H9 (cell line): Measurements from ENCODE around the gene DUT. TPM values are rescaled to one million over a fixed set of nuclear protein-coding genes. Genes with fewer than 3 reads are reported as not detected.

Experiments
- DNase-seq: peaks from one replicate; pipeline ENCODE4 v3.0.0-alpha.2; 2017
- H2AFZ ChIP-seq: one replicate; pipeline ENCODE4 v1.6.1; 2013; ENCODE audit warnings: mild to moderate bottlenecking, low read length, control low read depth, moderate library complexity
- H2AK5ac ChIP-seq: 2 replicates; pipeline ENCODE4 v1.6.1; 2013; ENCODE audit warnings: low read length, control low read depth, mixed read lengths; ENCODE audit not compliant: insufficient read length
- H2BK120ac ChIP-seq: one replicate; pipeline ENCODE4 v1.6.1; 2013; ENCODE audit warnings: low read depth, mild to moderate bottlenecking, low read length, control low read depth, inconsistent platforms; ENCODE audit not compliant: poor library complexity, severe bottlenecking
- H2BK12ac ChIP-seq: 2 replicates; pipeline ENCODE4 v1.6.1; 2013; ENCODE audit warnings: low read length, control low read depth, mixed read lengths, low read depth; ENCODE audit not compliant: insufficient read length
- H2BK15ac ChIP-seq: 2 replicates; pipeline ENCODE4 v1.6.1; 2013; ENCODE audit warnings: low read depth, low read length, control low read depth
- H2BK20ac ChIP-seq: one replicate; pipeline ENCODE4 v1.6.1; 2013; ENCODE audit warnings: low read depth, mild to moderate bottlenecking, low read length, control low read depth, inconsistent platforms; ENCODE audit not compliant: poor library complexity, severe bottlenecking
- H2BK5ac ChIP-seq: 2 replicates; pipeline ENCODE4 v1.6.1; 2013; ENCODE audit warnings: low read length, control low read depth, mixed read lengths; ENCODE audit not compliant: insufficient read length
- H3K14ac ChIP-seq: 2 replicates; pipeline ENCODE4 v1.6.1; 2013; ENCODE audit warnings: low read length, control low read depth; ENCODE audit not compliant: insufficient read depth
- H3K18ac ChIP-seq: 2 replicates; pipeline ENCODE4 v1.6.1; 2013; ENCODE audit warnings: low read depth, mild to moderate bottlenecking, mixed read lengths, low read length, control low read depth; ENCODE audit not compliant: insufficient read length
- H3K23ac ChIP-seq: 2 replicates; pipeline ENCODE4 v1.6.1; 2013; ENCODE audit warnings: low read length, control low read depth, mixed read lengths, low read depth; ENCODE audit not compliant: insufficient read length
- H3K23me2 ChIP-seq: 2 replicates; pipeline ENCODE4 v1.6.1; 2013; ENCODE audit warnings: low read depth, mild to moderate bottlenecking, mixed read lengths, low read length, control low read depth; ENCODE audit not compliant: insufficient read length, poor library complexity, severe bottlenecking
- H3K27ac ChIP-seq: 2 replicates; pipeline ENCODE4 v1.5.1; 2013; ENCODE audit warnings: low read length, control low read depth, mixed read lengths, low read depth; ENCODE audit not compliant: insufficient read length
- H3K27me3 ChIP-seq: 2 replicates; pipeline ENCODE4 v1.6.1; 2013; ENCODE audit warnings: low read length, control low read depth, inconsistent platforms; ENCODE audit not compliant: insufficient read depth
- H3K4ac ChIP-seq: 2 replicates; pipeline ENCODE4 v1.6.1; 2013; ENCODE audit warnings: low read depth, mild to moderate bottlenecking, control low read depth, inconsistent platforms, low read length, moderate library complexity
- H3K4me1 ChIP-seq: 2 replicates; pipeline ENCODE4 v1.6.1; 2013; ENCODE audit warnings: low read length, control low read depth, inconsistent platforms; ENCODE audit not compliant: insufficient read depth
- H3K4me2 ChIP-seq: 2 replicates; pipeline ENCODE4 v1.6.1; 2013; ENCODE audit warnings: low read length, control low read depth, mixed read lengths; ENCODE audit not compliant: insufficient read length, insufficient read depth
- H3K56ac ChIP-seq: 2 replicates; pipeline ENCODE4 v1.6.1; 2013; ENCODE audit warnings: low read depth, mild to moderate bottlenecking, mixed read lengths, low read length, control low read depth; ENCODE audit not compliant: insufficient read length
- H3K79me1 ChIP-seq: 2 replicates; pipeline ENCODE4 v1.6.1; 2013; ENCODE audit warnings: low read depth, mild to moderate bottlenecking, moderate library complexity, low read length, control low read depth, inconsistent platforms; ENCODE audit not compliant: insufficient read depth, poor library complexity, severe bottlenecking
- H3K79me2 ChIP-seq: 2 replicates; pipeline ENCODE4 v1.6.1; 2013; ENCODE audit warnings: low read length, control low read depth, inconsistent platforms; ENCODE audit not compliant: insufficient read depth
- H3K9ac ChIP-seq: 2 replicates; pipeline ENCODE4 v1.6.1; 2013; ENCODE audit warnings: low read length, control low read depth, mixed read lengths; ENCODE audit not compliant: insufficient read length; ENCODE audit errors: extremely low read depth
- H3K9me3 ChIP-seq: one replicate; pipeline ENCODE4 v1.6.1; 2013; ENCODE audit warnings: low read depth, low read length, inconsistent platforms; ENCODE audit not compliant: control insufficient read depth
- H3T11ph ChIP-seq: one replicate; pipeline ENCODE4 v1.6.1; 2013; ENCODE audit warnings: mild to moderate bottlenecking, low read length, control low read depth, inconsistent platforms
- H4K20me1 ChIP-seq: one replicate; pipeline ENCODE4 v1.6.1; 2013; ENCODE audit not compliant: control insufficient read depth, insufficient read length, insufficient read depth
- H4K5ac ChIP-seq: 2 replicates; pipeline ENCODE4 v1.6.1; 2013; ENCODE audit warnings: low read depth, mild to moderate bottlenecking, mixed read lengths, low read length, control low read depth; ENCODE audit not compliant: insufficient read length
- H4K8ac ChIP-seq: replicated peaks from 2 replicates; pipeline ENCODE4 v1.6.1; 2013; ENCODE audit warnings: low read length, control low read depth, mixed read lengths, low read depth; ENCODE audit not compliant: insufficient read length
- H4K91ac ChIP-seq: 2 replicates; pipeline ENCODE4 v1.6.1; 2013; ENCODE audit warnings: low read depth, mild to moderate bottlenecking, moderate library complexity, mixed read lengths, low read length, control low read depth; ENCODE audit not compliant: insufficient read length
- H3K27ac Mint-ChIP-seq, 3 experiments: 2 replicates in 2 of 3; 3 replicates in 1 of 3; pipeline ENCODE4 v1.8.0; 2020 to 2021; ENCODE audit warnings: mixed read lengths in 3 of 3, mild to moderate bottlenecking in 1 of 3, moderate library complexity in 1 of 3
- H3K27me3 Mint-ChIP-seq: 2 replicates; pipeline ENCODE4 v1.8.0; 2021; ENCODE audit warnings: low read depth, mild to moderate bottlenecking, moderate library complexity, mixed read lengths
- H3K36me3 Mint-ChIP-seq, 3 experiments: 2 replicates in 2 of 3; 3 replicates in 1 of 3; pipeline ENCODE4 v1.8.0; 2020 to 2021; ENCODE audit warnings: low read depth in 3 of 3, mixed read lengths in 3 of 3; ENCODE audit not compliant: insufficient read depth in 1 of 3
- H3K4me1 Mint-ChIP-seq, 2 experiments: 2 replicates each; pipeline ENCODE4 v1.8.0; 2020; ENCODE audit warnings: mixed read lengths in 2 of 2
- H3K4me3 Mint-ChIP-seq, 2 experiments: 2 replicates in 1 of 2; 3 replicates in 1 of 2; pipeline ENCODE4 v1.8.0; 2020 to 2021; ENCODE audit warnings: mild to moderate bottlenecking in 2 of 2, mixed read lengths in 2 of 2, moderate library complexity in 1 of 2
- H3K9me3 Mint-ChIP-seq, 2 experiments: 2 replicates in 1 of 2; 3 replicates in 1 of 2; pipeline ENCODE4 v1.8.0; 2020; ENCODE audit warnings: mild to moderate bottlenecking in 2 of 2, mixed read lengths in 2 of 2, moderate library complexity in 1 of 2
- WGBS: extraction: QIAGEN DNeasy Blood & Tissue Kit; methylation state at CpG from one replicate; pipeline ENCODE4 v1.1.7; 2013; ENCODE audit warnings: missing lambda C conversion rate, low lambda C conversion rate, mixed read lengths; ENCODE audit not compliant: insufficient read length; ENCODE audit errors: extremely low coverage; 5-methylcytosine and 5-hydroxymethylcytosine counted together
- total RNA-seq: library from RNA; stranded (reverse); gene quantifications from 2 replicates; pipeline ENCODE4 v1.2.1, GENCODE V29; 2021
- TF ChIP-seq, protein P1 (sequence below): fragments of 200-600 bp; sonication (generic); conservative IDR thresholded peaks from 3 replicates; pipeline ENCODE4 v1.8.0; 2021; ENCODE audit warnings: antibody characterized with exemption, mild to moderate bottlenecking

Gene DUT
- total RNA-seq, 1 experiment from 2014 or later, result 137 TPM

DNA sequence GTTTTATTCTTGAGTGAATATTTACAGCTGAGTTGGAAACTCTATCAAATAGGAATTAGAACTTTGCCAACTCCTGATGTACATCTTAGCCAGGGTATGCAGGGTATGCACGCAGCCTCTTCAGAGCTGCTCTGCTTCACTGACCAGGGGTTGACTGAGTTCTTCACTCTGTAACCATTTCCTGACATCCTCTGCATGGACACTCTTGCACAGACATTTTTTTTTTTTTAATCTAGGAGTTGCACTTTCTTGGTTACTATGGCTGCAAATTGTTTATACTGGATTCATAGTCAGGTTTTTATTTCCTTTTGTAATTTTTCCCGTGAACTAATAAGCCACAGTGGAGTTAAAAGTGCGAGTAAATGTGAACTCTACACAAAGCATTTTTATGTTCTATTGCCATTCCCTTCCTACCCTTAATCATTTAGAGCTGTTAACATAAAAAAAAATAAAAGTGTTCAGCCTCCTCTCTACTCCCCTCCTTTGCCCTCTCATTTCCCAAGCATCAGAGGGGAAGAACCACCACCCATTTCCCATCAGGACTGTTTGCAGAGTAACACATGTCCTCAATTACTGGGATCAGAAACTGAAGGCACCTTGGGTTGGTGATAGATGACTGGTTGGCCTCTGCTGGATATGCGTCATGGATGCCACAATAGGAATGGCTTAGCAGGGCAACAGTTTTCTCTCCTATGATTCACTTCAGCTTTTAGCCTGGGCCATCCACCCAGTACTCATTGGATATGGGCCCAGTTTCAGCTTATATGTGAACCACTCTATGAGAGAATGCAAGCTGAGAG, 54.0 kb downstream of the DUT start:
- H3T11ph ChIP-seq, result no peak overlapping the region
- Mint-ChIP-seq H3K9me3 (no peaks in the 10 kb centered on the region), H3K4me3 (no peak overlapping the region), H3K27me3 (no peaks in the 10 kb centered on the region), H3K4me1 (no peaks in the 10 kb centered on the region), H3K27ac (no peak overlapping the region), H3K36me3 (no peaks in the 10 kb centered on the region)
- no peak overlapping the region for H2AFZ ChIP-seq
- H3K27me3 ChIP-seq, result no peaks in the 10 kb centered on the region
- H3K18ac ChIP-seq, result no peak overlapping the region
- H2BK120ac ChIP-seq, result no peak overlapping the region
- no peak overlapping the region for H2BK20ac ChIP-seq
- H3K4me2 ChIP-seq, result no peak overlapping the region
- TF ChIP-seq, protein P1, sequence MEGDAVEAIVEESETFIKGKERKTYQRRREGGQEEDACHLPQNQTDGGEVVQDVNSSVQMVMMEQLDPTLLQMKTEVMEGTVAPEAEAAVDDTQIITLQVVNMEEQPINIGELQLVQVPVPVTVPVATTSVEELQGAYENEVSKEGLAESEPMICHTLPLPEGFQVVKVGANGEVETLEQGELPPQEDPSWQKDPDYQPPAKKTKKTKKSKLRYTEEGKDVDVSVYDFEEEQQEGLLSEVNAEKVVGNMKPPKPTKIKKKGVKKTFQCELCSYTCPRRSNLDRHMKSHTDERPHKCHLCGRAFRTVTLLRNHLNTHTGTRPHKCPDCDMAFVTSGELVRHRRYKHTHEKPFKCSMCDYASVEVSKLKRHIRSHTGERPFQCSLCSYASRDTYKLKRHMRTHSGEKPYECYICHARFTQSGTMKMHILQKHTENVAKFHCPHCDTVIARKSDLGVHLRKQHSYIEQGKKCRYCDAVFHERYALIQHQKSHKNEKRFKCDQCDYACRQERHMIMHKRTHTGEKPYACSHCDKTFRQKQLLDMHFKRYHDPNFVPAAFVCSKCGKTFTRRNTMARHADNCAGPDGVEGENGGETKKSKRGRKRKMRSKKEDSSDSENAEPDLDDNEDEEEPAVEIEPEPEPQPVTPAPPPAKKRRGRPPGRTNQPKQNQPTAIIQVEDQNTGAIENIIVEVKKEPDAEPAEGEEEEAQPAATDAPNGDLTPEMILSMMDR, result no peak
- no peak overlapping the region for H2BK15ac ChIP-seq
- DNase-seq, result no peak
- no peak overlapping the region for H3K23ac ChIP-seq
- H3K79me2 ChIP-seq, result no peaks in the 10 kb centered on the region
- H3K79me1 ChIP-seq, result no peaks in the 10 kb centered on the region
- H4K8ac ChIP-seq, result no peak overlapping the region
- no peak overlapping the region for H4K91ac ChIP-seq
- H3K23me2 ChIP-seq, result no peaks in the 10 kb centered on the region
- H3K4me1 ChIP-seq, result no peaks in the 10 kb centered on the region
- no CpG with 5 or more reads among the region's 4 CpGs for WGBS
- H3K14ac ChIP-seq, result no peak overlapping the region
- H3K9ac ChIP-seq, result no peak overlapping the region
- H4K20me1 ChIP-seq, result no peaks in the 10 kb centered on the region
- no peak overlapping the region for H2BK5ac ChIP-seq
- no peak overlapping the region for H2BK12ac ChIP-seq
- H4K5ac ChIP-seq, result no peak overlapping the region
- H2AK5ac ChIP-seq, result no peak overlapping the region
- no peak overlapping the region for H3K27ac ChIP-seq
- H3K56ac ChIP-seq, result no peak overlapping the region
- no peaks in the 10 kb centered on the region for H3K9me3 ChIP-seq
- H3K4ac ChIP-seq, result no peak overlapping the region
